DMS153 treated with DMSO at 0.1 percent for 48 hours (cell line): ENCODE data around the gene ADAMTS9.

ENCODE experiments used
- DNase-seq: peaks from one replicate; lab custom pipeline; 2025; ENCODE audit not compliant: unreplicated experiment; lab: John Stamatoyannopoulos, UW

Gene ADAMTS9, protein sequence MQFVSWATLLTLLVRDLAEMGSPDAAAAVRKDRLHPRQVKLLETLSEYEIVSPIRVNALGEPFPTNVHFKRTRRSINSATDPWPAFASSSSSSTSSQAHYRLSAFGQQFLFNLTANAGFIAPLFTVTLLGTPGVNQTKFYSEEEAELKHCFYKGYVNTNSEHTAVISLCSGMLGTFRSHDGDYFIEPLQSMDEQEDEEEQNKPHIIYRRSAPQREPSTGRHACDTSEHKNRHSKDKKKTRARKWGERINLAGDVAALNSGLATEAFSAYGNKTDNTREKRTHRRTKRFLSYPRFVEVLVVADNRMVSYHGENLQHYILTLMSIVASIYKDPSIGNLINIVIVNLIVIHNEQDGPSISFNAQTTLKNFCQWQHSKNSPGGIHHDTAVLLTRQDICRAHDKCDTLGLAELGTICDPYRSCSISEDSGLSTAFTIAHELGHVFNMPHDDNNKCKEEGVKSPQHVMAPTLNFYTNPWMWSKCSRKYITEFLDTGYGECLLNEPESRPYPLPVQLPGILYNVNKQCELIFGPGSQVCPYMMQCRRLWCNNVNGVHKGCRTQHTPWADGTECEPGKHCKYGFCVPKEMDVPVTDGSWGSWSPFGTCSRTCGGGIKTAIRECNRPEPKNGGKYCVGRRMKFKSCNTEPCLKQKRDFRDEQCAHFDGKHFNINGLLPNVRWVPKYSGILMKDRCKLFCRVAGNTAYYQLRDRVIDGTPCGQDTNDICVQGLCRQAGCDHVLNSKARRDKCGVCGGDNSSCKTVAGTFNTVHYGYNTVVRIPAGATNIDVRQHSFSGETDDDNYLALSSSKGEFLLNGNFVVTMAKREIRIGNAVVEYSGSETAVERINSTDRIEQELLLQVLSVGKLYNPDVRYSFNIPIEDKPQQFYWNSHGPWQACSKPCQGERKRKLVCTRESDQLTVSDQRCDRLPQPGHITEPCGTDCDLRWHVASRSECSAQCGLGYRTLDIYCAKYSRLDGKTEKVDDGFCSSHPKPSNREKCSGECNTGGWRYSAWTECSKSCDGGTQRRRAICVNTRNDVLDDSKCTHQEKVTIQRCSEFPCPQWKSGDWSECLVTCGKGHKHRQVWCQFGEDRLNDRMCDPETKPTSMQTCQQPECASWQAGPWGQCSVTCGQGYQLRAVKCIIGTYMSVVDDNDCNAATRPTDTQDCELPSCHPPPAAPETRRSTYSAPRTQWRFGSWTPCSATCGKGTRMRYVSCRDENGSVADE (N-terminal part only)

DNA sequence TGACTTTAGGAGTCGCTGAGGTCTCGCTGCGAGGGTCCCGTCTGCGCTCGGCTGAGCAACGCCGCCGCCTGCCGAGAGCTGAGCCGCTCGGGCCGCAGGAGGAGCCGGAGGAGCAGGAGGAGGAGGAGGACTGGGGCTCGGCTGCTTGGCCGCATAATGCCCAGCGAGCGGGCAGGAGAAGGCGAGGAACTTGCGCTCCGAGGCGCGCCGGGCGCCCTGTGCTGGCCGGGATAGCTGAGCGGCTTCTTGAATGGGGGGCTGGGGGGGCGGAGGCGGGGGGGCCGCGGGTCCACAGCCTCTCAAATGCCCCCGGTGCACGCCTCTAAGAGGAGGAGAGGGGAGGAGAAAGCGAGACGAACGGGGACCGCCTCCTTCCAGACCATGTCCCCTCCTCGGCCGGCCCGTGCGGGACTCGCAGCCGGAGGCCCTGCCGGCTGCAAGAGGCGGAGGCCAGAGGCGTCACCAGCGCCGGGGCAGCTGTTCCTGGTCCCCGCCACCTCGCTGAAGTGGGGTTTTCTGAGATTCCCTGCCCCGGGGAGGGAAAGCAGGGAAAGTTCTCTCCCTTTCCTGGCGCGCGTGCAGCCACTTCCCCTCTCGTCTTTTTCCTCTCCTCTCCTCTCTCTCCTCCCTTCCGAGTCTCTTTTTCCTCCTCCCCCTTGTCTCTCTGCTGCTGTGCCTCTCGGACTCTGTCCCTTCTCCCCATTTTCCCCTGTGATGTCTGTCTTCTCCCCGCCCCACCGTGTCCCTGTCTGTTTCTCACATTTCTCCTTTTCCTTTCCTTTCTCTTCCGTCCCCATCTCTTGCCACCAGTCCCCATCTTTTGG lies at the start of gene ADAMTS9:
TSS of gene ADAMTS9 (minus strand) at position 220 of the 824 bp plus-strand sequence. CDS start 343 bp downstream, outside the sequence.
- DNase-seq, result no peak

DNA sequence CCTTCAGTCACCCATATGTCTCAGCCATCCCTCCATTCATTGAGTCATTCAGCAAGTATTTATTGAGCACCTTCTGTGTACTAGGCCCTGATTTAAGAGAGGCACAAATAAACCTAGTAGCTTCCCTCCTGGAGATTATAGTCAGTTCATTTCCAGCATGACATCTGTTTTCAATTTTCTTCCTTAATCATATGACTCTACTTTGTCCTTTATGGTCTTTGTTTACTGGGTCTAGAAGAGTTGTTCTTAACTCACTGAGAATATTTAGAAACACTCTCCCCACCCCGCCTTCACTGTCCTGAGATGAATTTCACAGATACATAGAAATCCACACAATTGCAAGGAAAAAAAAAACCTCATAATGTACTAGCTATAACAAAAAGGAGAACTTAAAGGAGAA lies 44.8 kb upstream of the ADAMTS9 start:
- DNase-seq, result no peak

DNA sequence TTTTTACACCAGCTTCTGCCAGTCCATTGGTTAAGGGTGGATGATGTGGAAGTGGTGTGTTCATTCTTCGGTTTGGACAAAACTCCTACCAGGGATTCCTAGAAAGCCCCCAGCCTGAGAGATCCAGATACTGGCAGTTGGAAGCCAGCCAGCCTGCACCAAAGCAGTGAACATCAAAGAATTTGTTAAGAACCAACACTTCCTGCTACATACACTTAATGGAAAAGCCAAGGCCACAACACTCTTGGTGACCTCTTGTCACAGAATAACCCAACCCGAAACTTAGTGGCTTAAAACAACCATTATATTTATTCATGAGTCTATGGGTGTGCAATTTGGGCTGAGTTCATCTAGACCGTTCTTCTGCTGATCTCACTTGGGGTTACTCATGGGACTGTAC lies 42.9 kb upstream of the ADAMTS9 start:
- DNase-seq, result no peak

DNA sequence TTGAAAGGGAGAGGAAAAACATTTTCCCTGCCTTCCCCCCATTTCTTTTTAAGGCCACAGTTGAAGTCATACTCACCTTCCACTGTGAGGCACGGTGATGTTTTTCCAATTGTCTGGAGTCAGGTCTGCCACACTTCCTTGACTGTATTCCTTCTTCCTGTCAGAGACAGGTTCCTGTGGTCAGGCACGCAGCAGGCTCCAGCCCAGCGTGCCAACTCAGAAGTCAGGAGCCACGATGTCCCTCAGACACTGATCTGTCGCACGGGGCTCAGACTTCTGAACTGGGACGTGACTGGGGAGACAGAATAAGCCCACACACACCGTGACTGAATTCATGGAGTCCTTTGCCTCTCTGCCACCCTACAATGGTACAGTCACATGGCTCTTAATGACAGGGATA lies 41.2 kb upstream of the ADAMTS9 start:
- no peak for DNase-seq

DNA sequence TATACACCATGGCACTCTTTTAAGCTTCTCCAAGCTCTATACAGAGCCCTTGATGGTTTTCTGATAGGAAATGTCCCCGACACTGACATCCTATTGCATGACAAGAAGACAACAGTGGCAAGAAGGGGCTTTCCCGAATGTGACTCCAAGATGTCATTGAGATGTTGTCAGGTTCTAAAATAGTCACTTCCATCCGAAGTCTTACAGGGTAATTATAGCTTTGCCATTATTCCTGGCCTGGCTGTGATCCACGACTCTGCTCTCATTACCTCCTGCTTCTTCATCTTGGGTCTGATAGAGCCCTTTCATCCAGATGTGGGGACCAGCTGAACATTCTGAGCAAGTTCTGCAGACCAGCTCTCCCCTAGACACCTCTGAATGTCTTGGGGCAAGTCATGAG lies 40.6 kb upstream of the ADAMTS9 start:
- DNase-seq, result no peak

DNA sequence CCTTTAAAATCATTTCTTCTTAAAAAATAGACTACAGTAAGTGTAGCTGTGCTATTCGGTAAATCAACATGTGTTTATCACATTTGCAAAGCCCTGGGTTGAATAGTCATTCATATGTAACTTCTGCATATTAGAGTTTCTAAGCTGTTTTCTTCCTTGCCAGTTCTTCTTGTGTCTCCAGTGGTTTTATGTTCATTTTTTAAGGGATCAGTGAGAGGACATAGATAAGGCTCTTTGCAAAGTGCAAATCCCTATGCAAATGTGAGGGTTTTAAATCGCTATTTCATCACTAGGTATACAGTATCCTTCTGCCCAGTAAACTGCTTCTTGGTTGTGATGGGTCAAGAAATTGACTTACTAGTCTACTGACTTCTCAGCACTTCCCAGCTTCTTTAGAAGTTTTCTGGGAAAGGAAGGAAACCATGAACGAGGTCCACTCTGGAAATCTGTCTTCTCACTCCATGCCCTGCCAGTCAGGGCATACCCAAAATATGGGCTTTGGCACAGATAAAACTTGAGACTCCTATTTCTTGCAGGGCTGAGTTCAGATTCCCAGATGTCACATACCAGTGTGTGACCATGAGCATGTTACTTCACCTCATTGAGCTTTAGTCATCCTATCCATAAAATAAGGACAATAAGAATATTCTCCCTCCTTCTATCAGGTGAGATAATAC lies 38.8 kb upstream of the ADAMTS9 start:
- no peak for DNase-seq

DNA sequence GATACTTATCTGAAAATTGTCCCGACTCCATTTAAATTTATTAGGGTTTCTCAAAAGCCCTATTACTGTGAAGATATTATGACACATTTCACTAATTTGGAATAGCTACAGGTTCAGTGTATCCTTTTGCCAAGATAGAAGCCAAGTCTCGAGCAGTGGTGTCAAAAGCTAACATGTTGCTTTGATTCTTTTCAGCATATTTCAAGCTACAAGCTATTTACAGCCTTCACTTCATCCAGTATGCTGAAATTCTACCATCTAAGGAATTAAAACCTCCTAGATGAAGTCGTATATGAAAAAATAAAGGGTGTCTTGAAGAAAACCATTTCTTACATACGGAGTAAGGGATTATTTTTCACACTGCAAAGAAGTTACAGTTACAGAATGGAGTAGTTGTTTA lies 31.2 kb upstream of the ADAMTS9 start:
- no peak for DNase-seq

DNA sequence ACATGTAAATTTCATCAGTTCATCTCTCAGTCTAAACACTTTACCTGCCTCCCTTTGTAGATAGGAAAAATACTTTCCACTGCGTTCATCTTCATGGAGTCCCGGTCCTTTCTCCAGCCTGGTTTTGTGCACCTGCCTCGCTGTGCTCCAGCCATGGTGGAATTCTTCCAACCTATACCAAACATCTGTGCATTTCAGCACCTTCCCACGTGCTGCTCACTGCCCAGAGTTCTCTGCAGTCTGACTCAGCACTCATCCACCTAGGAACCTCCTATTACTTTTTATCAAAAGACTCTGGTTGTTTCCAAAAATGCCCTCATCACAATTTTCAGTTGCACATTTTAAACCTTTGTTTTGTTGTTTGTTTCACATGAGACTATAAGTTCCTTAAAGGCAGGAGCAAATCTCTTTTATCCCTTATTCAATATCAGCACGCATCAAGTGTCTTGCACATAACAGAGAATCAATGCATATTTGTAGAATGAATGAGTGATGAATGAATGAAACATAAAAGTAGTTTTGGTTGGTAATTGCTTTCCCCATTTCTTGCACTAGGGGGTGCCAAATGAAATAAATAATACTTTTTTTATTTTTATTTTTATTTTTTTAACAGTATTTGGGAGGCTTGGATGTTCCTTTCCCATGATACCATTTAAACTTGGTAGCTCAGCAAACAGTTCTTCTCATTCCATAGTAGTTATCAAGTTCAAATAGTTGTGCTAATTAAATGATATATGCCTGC lies 30.2 kb upstream of the ADAMTS9 start:
- no peak for DNase-seq

DNA sequence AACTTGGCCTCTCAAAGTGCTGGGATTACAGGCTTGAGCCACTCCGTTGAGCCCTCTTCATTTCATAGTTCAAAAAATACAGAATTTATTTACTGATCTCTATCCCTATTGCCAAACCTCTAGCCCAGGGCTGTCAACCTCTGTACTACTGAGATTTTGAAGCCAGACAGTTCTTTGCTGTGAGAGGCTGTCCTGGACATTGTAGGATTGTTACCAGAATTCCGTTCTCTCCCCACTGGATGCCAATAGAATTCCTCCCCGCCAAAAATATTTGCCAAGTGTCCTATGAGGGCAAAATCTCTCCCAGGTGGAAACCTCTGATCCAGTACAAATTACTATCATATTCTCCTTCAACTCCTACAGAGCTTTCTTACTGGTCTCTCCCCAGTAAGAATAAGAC lies 29.6 kb upstream of the ADAMTS9 start:
- no peak for DNase-seq

DNA sequence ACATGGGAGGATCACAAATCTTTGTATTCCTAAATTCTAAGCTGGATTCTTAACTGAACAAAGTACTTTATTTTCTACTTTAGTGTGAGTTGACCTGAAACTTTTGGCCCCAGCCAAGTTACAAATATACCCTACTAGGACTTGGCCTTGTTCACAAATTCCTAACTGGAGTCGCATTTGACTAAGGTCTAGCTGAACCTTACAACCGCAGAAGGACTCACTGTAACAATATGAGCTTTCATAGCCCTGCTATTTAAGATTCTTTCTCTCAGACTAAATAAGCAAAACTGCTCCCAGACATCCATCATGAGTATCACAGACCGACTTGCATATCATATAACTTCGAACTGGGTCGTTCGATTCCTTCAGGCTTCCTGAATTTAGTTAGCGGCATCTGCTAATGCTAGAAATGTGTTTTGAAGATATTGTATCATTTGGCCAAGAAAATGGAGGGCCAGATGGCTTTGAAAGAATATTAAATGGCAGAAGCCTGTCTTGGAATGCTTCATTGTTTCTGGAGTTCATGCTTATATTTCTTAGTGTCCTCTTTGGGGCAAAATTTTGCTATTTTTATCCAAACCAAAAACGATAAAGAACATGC lies 28.4 kb upstream of the ADAMTS9 start:
- DNase-seq, result no peak

DNA sequence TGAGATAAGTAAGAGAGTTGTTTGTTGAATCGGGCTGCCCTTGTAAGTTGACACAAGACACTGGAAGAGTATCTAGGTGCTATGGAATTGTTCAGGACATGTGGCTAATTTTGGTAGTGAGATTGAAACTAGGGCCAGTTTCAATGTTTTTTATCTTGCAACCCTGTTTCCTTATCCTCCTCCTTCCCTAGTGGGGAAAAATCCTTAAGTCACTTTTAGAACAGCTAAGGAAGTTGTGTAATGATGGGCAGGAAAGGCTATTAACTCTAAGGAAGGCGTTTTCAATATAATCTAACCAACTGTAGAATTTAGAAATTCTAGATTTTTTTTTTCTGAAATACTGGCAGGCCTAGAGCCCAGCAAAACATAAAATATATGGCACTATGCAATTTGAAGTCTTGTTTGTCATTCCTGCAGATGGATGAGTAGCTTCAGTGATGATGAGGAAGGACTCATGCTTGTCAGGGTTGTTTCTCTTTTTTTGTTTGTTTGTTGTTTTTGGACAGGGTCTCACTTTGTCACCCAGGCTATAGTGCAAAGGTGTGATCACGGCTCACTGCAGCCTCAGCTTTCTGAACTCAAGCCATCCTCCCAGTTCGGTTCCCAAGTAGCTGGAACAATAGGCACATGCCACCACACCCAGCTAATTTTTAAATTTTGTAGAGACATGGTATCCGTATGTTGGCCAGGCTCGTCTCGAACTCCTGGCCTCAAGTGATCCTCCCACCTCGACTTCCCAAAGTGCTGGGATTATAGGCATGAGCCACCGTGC lies 27.6 kb upstream of the ADAMTS9 start:
- DNase-seq, result no peak

DNA sequence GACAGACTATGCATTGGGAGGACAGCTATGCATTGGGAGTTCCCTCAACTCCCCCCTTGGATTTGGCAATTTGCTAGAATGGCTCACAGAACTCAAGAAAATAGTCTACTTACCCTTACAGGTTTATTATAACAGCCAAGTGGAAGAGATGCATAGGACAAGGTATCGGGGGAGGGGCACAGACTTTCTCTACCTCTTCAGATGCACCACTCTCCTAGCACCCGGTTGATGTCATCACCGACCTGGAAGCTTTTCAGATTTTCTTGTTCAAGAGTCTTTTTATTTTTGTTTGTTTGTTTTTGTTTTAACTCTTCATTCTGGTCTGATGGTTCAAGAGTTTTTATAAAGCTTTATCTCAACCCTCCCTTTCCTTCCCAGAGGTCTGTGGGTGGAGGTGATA lies 20.7 kb upstream of the ADAMTS9 start:
- DNase-seq, result no peak

DNA sequence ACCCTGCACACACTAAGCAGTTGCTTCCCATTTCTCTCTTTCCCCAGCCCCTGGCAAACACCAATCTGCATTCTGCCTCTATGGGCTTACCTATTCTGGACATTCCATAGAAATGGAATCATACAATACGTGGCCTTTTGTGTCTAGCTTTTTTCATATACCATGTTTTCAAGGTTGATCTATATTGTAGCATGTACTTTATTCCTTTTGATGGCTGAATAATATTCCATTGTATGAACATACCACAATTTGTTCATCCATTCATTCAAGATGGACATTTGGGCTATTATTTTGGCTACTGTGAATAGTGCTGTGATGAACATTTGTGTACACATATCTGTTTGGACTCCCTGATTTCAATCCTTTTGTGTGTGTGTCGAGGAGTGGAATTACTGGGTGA lies 18.1 kb upstream of the ADAMTS9 start:
- no peak for DNase-seq

DNA sequence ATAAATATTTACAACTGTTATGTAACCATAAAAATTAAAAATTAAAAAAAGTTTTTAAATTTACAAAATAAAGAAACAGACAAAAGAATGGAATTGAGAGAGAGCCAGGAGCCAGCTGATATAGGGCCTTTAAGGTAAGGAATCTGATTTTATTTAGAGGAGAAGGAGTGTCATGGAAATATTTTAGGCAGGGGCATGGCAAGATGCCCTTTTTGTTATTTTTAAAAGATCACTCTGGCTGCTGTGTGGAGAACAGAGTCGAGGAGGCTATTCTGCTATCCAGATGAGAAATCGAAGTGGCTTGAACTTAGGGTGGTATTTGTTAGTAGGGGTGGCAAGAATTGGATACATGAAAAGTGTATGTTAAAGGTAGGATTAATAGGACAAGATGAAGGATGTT lies 9.1 kb upstream of the ADAMTS9 start:
- DNase-seq, result no peak

DNA sequence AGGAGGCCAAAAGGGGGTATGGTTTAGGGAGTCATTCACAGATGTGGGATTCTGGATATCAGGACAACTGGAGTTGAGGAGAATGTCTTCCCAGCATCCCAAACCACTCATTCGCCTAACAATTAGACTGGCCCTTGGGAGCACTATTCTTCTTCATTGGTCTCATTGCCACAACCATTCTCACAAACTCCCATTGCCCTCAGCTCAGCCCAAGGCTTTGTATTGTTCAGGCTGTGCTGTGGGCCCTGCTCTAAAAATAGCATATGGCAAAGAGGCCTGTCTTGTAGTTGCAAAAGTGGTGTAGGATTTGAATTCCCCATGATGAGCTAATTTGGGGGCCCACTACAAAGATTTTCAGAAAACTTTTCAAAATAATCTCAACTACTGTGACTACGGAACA lies 6.3 kb upstream of the ADAMTS9 start:
- DNase-seq, result no peak

DNA sequence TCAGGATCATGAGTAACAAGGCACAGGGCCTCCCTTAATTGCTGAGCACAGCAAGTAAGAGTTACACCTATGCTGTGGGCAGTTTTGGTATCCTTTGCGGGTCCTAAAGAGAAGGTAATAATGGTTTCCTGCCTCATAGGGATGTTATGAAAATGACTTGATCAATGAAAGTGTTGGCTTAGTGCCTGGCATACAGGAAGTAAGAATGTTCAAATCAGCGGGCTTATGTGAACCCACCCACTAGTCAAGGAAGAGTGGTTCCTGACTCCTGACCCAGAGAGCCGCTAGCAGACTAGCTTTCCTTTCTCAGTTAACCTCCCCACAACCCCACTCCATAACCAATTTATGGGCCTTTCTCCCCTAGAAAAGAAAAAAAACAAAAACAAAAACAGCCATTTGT lies 5.2 kb upstream of the ADAMTS9 start:
- DNase-seq, result no peak

DNA sequence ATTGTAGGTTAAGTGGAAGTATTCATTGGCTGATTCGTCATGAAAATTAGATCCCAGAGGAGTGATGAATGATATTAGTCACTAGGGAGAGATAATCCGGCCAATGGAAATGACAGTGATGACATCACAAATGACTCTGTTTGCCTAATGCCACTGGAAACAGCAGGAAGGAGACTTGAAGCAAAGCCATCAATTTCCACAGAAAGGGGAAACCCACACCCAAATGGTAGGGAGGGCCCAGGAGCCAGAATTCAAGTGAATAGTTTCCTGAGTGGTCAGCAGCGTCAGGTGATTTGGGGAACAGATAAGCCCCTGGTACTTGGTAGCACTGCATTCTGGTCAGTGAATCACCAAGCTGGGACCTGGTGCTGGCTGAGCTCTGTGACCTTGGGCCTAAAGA lies 3.3 kb upstream of the ADAMTS9 start:
- DNase-seq, result no peak

DNA sequence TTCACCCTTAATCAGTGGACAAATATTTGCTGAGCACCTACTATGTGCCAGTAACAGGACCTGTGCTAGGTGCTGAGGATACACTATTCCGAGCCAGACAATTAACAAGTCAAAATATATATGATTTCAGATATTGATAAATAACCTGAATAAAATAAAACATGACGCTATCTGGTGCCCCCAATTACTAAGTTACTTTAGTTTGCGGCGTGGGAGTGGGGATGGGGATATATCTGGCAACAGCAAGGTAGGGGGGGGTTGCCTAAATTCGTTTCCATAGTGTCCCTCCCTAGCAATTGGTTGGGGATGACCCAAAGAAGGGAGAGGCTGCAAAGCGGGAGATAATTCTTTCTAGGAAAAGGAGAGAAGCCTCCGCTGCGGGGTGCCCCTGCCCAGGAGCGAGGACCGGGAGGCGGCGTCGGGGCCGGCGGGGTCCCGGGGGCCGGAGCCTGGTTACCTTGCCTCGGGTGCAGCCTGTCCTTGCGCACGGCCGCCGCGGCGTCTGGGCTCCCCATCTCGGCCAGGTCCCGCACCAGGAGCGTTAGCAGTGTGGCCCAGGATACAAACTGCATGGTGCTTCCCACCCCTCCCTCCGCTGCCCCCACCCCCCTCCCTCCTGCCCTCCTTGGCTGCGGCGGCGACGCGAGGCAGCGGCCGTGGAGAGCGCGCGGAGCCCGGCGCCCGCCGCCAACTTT lies 567 bp downstream of the ADAMTS9 start:
- no peak for DNase-seq
